Measurements from ENCODE around the gene PCNX3.

GRCh38 chr11:65592858-65593517, 22.6 kb upstream of the PCNX3 start:
- TF ChIP-seq, protein P1, sequence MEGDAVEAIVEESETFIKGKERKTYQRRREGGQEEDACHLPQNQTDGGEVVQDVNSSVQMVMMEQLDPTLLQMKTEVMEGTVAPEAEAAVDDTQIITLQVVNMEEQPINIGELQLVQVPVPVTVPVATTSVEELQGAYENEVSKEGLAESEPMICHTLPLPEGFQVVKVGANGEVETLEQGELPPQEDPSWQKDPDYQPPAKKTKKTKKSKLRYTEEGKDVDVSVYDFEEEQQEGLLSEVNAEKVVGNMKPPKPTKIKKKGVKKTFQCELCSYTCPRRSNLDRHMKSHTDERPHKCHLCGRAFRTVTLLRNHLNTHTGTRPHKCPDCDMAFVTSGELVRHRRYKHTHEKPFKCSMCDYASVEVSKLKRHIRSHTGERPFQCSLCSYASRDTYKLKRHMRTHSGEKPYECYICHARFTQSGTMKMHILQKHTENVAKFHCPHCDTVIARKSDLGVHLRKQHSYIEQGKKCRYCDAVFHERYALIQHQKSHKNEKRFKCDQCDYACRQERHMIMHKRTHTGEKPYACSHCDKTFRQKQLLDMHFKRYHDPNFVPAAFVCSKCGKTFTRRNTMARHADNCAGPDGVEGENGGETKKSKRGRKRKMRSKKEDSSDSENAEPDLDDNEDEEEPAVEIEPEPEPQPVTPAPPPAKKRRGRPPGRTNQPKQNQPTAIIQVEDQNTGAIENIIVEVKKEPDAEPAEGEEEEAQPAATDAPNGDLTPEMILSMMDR (conservative IDR thresholded peaks at IDR 0.05; ENCODE audit: low read length): no peak
- TF ChIP-seq EZH2phosphoT487 (IDR thresholded peaks at IDR 0.05; ENCODE audit: borderline replicate concordance): no peak
